Heart left ventricle (tissue), 13 donors: ENCODE data around the gene TXK.

Experiments used
- CTCF ChIP-seq, 12 donors: fragments of 200-600 bp; sonication (generic) in 4 of 12; IDR thresholded peaks; one replicate each; pipeline versions ENCODE4 v1.5.0 to v1.8.0; 2018 to 2022; ENCODE audit warnings: antibody characterized with exemption in 12 of 12, mild to moderate bottlenecking in 5 of 12
- POLR2A ChIP-seq, 2 donors: fragments of 450-650 bp; IDR thresholded peaks; one replicate each; pipeline ENCODE4 v1.6.1; 2017; ENCODE audit warnings: antibody characterized with exemption in 2 of 2, mild to moderate bottlenecking in 2 of 2, moderate library complexity in 2 of 2
- donor health status: ischemic (EF 13 %, LVEDD 7.1; RV severe dilation, severe dysfunction).
- donor health status: DM: no; HTN: yes; CAD: no.
- donor health status: DM: no; HTN: no; CAD: no.
- donor health status: ischemic (EF 25% LVEDD 6.9; RV normal size, moderate dysfunction).
- donor health status: ischemic (EF 25% LVEDD 5.7; RV mildly dilated, moderate dysfunction).
- donor health status: ischemic (EF 35%, LVEDD 5.7; RV mildly dilated, moderate dysfunction).
- donor health status: nonischemic (EF 11% LVEDD 7.7; RV severe dilation, severe dysfunction).
- donor health status: DM: yes; HTN: yes; CAD: no.
- donor health status: PGD.
- donor health status: ischemic (EF 29% LVEDD 5.4; RV normal size, mild dysfunction).
- donor health status: nonischemic (EF 23%, LVEDD 6.1; RV moderate dilation, normal function).

GRCh38 chr4:48178931-48179330, 44.9 kb upstream of the TXK start:
- no peak for TF ChIP-seq CTCF (IDR thresholded peaks at IDR 0.05)
- TF ChIP-seq POLR2A (IDR thresholded peaks at IDR 0.05), result no peak
